Umbilical cord (tissue), 2 donors: Measurements from ENCODE around the gene CDC37L1. TPM values are rescaled to one million over a fixed set of nuclear protein-coding genes. Genes with fewer than 3 reads are reported as not detected.

ENCODE experiments used
- DNase-seq: peaks from one replicate; pipeline ENCODE4 v3.0.0-alpha.2; 2015; ENCODE audit warnings: low spot score
- total RNA-seq: library from RNA; depleted of rRNA; stranded (reverse); fragments of >200 nt; gene quantifications from one replicate; pipeline ENCODE4 v1.2.3, GENCODE V29; 2014; ENCODE audit warnings: low replicate concordance; ENCODE audit not compliant: insufficient read depth

Gene CDC37L1
- total RNA-seq, 1 donor from 2014 or later = 52.7 TPM

DNA sequence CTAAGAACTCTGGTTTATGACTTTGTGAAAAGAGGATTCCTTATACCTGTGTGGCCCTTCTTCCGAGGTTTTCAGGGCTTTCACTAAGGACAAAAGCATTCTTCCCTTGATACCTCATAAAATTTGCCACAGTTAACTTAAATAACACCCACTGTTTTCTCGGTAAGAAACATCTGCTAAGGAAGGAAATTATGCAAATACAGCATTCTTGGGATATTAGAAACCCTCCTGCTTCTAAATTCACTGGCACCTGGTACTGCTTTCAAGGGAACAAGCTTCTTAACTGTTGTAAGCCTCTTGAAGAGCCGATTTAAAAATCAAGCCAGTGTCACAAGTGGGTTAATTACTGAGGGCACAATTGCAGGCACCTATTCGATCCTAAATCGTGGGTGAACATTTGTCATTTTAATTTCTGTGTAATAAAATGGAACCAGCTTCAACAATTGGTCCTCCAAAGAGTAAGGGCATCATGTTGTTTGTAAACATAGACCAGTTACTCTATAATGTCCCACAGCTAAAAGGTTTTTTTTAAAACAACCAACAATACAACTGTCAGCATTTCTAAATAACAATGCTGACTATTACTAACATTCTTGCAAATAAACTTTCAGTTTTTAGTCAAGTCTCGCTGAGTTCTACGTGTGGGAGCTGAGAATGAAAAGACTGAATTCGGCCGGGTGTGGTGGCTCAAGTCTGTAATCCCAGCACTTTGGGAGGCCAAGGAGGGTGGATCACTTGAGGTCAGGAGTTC is 35.1 kb downstream of the CDC37L1 start:
- DNase-seq = no peak

DNA sequence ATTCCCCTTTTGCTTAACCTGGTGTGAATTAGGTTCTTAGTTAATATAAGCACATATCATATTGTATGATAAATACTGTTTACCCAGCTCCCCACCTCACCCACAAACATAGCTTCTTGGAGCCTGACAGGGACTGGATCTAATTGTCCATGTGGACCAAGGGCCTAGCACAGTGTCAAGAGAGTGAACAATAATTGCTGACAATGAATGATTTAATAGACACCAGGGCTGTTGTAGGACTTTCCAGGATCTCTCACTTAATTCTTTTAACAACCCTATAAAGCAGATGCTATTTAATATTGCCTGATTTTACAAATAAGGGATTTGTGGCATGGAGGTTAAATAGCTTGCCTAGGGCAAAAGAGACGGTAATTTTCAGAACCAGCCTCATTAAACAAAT is 36.8 kb downstream of the CDC37L1 start:
- no peak for DNase-seq

DNA sequence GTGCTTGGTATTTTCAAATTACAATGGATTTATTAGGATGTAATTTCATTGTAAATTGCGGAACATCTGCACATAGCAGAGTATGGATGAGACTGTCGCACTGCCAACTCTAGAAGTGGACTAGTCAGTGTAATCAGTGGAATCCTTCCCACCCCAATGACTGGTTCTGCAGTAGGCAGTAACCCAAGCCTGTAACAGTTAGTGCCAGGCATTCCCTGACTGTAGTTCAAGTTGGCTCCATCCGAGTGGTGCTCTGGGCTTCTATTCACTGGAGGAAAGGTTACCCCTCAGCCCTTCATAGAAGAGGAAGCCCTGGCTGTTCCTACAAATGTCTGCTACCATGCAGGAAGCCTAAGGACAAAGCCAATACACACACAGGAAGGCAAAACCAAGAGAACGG is 38.4 kb downstream of the CDC37L1 start:
- DNase-seq = no peak

DNA sequence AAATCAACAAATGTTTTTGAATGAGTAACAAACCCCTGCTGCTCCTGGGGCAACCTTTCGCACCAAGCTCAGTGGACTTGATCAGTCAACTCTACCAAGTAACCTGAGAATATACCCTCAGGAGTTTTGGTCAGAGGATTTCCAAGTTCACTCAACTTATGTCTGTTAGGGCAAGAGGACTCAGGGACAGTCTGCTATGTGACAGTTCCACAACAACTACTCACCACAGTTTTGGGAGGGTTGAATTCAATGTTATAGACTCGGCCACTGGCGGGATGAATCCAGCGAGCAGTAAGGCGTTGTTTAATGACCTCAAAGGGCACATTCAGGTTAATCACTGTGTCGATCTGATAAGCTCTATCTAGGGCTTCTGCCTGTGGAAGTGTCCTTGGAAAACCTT is 39.5 kb downstream of the CDC37L1 start:
- no peak for DNase-seq

DNA sequence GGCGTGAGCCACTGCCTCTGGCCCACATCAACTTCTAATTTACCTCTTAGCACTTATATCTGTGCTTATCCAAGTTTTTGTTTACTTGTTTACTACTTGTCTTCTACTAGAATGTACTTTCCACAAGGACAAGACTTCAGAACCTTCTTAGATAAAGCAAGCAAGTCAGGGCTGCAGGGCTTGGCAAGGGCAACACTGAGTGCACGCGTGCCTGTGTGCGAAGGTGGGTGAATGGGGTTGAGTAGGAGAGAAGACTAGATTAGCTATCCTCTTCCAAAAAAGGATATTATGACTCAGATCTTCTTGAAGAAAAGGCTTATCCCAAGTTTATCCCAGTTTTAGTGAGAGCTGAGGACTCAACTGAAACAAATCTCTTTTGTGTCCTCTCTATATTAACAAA is 42.4 kb downstream of the CDC37L1 start:
- DNase-seq = no peak

DNA sequence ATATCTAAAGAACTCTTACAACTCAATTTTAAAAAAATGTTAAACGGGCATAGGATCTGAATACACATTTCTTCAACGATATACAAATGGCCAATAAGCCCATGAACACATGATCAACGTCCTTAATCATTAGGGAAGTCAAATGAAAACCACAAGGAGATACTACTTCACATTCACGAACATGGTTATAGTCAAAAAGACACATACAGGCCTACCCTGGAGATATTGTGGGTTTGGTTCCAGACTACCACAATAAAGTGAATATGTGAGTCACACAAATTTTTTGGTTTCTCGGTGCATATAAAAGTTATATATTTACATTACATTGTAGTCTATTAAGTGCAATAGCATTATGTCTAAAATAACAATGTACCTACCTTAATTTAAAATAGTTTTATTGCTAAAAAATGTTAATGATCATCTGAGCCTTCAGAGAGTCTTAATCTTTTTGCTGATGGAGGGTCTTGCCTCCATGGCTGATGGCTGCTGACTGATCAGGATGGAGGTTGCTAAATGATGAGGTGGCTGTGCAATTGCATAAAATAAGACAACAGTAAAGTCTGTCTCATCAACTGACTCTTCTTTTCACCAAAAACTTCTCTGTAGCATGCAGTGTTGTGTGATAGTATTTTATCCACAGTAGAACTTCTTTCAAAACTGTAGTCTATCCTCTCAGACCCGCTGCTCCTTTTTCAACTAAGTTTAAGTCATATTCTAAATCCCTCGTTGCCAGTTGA is 46.5 kb downstream of the CDC37L1 start:
- no peak for DNase-seq

DNA sequence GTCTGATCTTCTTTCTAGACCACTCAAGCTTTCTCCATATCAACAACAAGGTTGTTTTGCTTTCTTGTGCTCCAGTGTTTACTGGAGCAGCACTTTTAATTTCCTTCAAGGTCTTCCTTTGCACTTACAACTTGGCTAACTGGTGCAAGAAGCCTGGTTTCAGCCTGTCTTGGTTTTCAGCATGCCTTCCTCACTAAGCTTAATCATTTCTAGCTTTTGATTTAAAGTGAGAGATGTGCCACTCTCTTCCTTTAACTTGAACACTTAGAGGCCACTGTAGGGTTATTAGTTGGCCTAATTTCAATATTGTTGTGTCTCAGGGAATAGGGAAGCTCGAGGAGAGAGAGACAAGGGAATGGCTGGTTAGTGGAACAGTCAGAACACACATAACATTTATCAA is 48.2 kb downstream of the CDC37L1 start:
- no peak for DNase-seq

DNA sequence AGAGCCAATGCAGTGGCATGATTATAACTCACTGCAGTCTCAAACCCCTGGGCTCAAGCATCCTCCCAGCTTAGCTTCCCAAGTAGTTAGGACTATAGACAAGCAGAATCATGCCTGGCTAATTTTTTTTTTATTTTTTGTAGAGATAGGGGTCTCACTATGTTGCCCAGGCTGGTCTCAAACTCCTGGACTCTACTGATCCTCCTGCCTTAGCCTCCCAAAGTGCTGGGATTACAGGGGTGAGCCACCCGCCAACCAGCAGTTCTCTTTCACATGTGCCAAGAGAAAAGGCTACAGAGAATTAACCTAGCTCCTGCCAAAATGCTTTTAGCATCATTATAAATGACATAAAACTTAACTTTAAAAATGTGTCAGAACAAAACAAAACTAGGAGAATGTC is 53.5 kb downstream of the CDC37L1 start:
- no peak for DNase-seq

DNA sequence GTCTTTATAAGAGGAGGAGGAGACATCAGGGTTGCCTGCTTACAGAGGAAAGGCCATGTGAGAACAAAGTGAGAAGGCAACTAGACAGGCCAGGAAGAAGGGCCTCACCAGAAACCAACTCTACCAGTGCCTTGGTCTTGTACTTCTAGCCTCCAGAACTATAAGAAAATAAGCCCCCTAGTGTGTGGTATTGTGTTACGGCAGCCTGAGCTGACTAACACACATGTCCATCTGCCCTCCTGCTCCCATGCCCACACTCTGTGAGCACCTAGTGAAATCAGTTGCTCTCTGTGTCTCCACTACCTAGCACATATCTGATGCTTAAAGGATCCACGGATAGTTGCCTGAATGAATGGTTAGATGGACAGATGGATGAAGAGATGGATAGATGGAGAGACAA is 54.8 kb downstream of the CDC37L1 start:
- no peak for DNase-seq

DNA sequence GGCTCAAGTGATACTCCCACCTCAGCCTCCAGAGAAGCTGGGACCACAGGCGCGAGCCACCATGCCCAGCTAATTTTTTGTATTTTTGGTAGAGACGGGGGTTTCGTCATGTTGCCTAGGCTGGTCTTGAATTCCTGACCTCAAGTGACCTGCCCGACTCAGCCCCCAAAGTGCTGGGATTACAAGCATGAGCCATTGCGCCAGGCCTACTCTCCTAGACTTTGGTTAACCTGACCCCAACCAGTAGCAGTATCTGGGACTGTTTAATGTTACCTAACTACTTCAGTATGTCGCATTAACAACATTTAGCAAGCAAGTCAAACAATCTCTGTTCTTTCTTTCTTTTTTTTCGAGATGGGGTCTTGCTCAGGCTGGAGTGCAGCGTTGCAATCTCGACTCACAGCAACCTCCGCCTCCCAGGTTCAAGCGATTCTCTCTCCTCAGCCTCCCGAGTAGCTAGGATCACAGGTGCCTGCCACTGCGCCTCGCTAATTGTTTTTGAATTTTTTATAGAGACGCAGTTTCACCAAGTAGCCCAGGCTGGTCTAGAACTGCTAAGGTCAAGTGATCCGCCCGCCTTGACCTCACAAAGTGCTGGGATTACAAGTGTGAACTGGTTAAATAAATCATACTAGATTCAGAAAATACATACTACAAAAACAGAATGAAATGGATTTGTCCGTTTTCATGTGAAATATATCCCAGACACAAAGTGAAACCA is 59.7 kb downstream of the CDC37L1 start:
- no peak for DNase-seq

DNA sequence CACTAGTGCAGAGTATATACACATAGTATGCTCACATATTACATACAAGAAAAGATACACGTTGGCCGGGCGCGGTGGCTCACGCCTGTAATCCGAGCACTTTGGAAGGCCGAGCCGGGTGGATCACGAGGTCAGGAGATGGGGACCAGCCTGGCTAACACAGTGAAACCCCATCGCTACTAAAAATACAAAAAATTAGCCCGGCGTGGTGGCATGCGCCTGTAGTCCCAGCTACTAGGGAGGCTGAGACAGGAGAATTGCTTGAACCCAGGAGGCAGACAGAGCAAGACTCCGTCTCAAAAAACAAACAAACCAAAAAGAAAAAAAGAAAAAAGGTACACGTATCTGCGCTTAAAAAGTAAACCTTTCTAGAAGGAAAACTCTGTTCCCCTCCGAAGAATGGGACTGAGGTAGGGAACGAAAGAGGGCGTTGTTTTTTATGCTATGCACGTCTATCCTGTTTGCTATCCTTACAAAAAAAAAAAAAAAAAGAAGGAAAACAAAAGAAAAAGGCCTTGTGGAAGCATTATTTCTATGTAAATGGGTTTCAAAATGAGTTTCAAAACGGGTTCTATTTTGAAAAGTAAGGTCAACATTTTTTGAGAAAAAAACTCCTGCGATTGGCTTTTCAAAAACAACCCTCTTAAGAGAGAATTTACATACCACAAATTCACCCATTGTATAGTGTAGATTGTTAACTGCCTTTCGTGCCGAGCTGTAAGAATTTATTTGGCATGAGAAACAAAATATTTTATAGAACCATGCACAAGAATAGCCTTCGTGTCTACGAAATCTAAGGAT is 60.4 kb downstream of the CDC37L1 start:
- no peak for DNase-seq

DNA sequence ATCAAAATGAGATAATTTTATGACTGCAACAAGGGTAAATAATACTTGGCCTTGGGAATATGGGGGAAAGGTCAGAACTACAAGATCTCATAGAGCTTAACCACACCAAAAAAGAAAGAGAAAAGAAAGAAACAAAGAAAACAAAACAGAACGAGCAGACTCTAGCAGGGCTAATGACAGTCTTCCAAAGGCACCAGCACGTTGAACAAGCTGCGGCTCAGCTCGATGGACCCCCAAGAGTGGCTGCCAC is 60.9 kb downstream of the CDC37L1 start:
- peak; percentile 46 for DNase-seq

DNA sequence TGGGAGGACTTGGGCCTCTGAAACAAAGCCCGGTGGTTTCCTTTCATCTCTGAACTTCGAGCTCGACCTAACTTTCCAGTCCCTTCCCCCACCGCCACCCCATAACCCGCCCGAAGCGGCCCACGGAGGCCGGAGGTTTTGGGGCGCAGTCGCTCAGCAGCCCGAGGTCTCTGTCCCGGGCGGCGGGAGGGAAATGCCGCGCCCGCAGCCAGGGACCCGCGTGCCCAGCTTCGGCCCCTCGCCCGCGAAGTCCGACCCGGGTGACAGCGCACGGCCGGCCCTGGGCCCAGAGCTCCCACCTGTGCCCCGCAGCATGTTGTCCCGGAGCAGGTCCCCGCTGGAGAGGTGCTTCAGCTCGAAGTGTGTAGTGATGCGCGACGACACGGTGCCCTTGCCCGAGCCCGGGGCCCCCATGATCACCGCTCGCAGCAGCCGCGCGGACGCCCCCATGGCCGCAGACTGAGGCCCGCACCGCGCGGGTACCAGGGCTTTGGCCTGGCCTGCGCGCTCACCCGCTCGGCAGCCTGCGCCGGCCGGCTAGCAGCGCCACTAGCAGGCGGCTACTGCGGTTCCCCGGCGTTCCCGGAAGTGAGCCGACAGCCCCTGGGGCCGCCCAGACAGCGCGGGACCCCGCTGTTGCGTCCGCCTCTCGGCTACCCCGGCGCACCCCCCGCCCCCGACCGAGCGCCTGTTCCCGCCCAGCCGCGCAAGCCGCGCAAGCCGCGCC is 61.4 kb downstream of the CDC37L1 start, which contains the start of gene AK3:
AK3 (minus strand) TSS at position 565 of the 727 bp plus-strand sequence; CDS start at position 450, 115 bp downstream.
- peak; percentile 89 for DNase-seq

DNA sequence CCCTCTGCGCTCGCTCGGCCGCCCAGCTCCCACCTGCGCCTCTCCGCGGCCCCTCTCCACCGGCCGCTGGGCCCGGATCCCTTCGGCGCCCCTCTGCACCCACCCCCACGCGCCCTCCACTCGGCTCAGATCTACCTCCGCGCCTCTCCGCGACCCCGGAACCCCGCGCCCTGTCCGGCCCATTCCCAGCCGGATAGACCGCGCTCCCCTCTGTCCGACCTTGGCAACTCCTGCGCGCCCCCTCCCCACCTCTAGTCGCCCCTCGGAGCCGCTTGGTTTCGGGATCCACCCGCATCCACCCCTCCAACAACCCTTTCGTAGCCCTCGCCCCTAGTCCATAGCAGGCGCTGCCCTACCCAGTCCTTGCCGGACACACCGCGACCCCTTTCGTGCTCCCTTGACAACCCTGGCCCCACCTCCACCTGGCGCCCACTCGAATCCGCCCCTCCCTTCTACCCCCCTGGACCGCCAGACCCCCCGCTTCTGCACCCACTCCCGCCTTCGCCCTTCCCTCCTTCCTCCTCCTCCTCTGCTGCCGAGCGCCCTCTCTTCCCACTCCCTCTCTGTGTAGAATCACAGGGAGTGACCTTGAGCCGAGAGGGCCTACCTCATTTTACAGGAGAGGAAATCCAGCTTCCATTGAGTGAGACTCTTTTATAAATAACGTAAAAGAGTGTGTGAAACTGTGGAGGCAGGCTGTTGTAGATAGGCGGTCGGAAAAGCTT is 62.2 kb downstream of the CDC37L1 start:
- DNase-seq = peak; percentile 49

DNA sequence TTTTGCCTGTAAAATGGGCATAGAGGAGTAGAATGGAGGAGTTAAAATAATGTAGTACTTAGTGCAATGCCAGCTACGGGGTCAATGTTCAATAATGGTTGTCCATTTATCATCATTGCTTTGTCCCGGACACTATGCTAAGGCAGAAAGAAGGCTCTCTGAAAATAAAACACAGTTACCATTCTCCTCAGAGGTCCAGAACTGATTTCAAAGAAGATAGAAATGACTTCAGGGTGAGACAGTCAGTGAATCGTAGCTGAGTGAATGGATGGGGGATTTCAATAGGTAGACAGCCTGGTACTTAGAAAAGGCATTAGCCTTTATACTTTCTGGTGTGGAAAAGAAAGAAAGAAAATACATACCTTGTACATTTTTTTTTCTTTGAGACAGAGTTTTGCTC is 62.9 kb downstream of the CDC37L1 start:
- no peak for DNase-seq

DNA sequence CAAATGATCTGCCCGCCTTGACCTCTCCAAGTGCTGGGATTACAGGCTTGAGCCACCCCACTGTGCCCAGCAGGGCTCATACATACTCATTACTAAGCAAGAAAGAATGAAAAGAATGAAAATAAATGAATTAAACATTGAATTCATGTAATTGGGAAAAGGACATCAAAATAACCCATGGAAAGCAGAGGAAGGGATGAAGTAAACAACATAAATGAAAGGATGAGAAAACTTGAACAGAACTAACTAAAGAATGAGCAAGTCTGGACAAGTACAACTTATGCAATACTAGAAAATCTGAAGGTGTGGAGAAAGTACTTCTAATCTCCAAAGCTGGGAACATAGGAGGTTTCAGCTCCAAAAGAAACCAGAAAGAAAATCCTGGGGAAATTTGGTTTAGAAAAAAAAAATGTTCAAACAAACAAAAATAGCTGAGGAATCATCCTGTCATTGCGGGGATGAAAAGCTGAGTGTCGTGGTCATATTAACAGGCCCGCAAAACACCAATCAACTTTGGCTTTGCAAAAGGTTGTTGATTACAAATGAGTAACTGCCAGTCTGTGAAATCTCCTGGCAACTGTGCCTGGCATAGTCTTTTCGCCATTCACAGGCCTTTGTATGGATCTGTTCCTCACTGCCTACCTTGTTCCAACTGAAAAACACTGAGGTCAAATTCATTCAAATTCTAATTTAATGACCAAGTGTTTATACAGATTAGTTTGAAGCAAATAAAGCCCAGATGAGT is 63.9 kb downstream of the CDC37L1 start:
- DNase-seq = no peak

DNA sequence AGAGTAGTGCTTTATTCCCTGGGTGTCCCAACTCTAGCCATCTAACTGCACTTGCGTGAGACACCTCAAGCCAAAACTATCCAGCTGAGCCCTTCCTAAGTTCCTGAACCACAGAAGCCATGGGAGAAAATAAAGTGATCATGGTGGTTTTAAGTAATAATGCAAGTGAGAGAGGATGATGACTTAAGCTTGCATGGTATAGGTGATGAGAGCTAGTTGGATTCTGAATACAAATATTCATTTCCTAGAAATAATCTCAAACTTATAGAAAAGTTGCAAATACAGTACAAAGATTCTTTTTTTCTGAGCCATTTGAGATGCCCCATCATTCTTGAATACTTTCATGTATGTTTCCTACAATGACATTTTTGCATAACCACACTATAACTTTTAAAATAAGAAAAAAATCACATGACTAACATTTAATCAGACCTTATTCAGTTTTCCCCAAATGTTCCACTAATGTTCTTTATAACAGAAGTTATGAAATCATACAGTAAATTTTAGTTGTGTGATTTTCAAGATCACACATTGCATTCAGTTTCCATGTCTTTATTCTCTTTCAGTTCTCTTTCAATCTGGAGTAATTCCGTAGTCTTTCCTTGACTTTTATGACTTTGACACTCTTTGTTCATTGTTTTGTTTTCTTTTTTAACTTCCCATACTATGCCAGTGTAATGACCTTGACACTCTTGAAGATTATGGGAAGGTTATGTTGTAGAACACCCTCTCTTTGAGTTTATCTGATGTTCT is 67.1 kb downstream of the CDC37L1 start:
- no peak for DNase-seq

DNA sequence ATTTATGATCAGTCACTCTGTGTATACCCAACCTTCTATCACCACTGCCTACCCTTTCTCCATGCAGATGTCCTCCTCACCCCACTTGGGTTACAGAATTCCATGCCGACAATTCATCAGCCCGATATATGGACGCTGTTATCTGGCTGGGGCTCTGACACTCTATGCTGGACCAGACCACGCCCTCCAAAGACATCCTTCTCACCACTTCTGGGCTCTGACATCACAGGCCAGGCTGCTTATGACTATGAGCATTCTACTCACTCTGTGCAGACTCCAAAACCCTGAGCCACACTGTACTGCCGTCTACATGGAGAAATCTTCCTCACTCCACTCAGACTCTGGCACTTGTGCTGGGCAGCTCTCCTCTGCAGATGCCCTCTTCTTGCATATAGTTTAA is 69.2 kb downstream of the CDC37L1 start:
- no peak for DNase-seq

DNA sequence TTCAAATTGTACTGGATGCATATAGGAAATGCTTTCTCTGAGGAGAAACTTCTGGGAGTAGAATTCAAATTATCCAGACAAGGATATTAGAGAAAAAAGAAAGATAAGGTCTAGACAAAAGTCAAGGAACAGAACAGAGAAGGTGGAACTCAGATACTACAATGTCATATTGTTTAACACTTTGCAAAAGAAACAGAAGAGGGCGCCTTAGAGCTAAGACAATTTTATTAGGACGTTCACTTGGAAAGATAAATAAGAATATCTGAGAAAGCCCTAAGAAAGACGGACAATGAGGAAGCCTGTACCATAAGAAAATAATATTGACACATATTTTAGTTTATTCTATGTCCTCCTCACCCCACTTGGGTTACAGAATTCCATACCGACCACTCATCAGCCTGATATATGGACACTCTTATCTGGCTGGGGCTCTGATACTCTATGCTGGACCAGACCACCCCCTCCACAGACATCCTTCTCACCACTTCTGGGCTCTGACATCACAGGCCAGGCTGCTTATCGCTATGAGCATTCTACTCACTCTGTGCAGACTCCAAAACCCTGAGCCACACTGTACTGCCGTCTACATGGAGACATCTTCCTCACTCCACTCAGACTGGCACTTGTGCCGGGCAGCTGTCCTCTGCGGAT is 70.8 kb downstream of the CDC37L1 start:
- DNase-seq = peak; percentile 57
